Measurements from ENCODE around the gene NUP153. TPM values are rescaled to one million over a fixed set of nuclear protein-coding genes. Genes with fewer than 3 reads are reported as not detected.

Gene NUP153
- total and polyA plus RNA-seq, 4 donors = 6.2 to 50.2 (median 21.9) TPM

GRCh38 chr6:17679726-17680125, 27.0 kb downstream of the NUP153 start:
- 79 to 88% methylated on average over 8 of the region's 8 CpGs for WGBS, 2 donors
- Histone ChIP-seq H3K9me3 (ENCODE audit: control insufficient read depth in 4 of 4, insufficient read depth in 3 of 4, low read length in 3 of 4) (no peaks in the 10 kb centered on the region), H3K9ac (ENCODE audit: insufficient read depth in 1 of 2, low read length in 2 of 2) (no peak overlapping the region), H3K27me3 (ENCODE audit: control insufficient read depth in 3 of 3, insufficient read depth in 3 of 3, low read length in 2 of 3) (no peaks in the 10 kb centered on the region), H3K4me1 (ENCODE audit: control insufficient read depth in 5 of 5, insufficient read depth in 5 of 5, low read length in 5 of 5) (peaks cover 0 to 6% (median 0%) of the 10 kb centered on the region in 5 donors), H3K4me3 (no peak overlapping the region), H3K36me3 (ENCODE audit: control insufficient read depth in 4 of 4, insufficient read depth in 4 of 4, low read length in 4 of 4) (peaks cover 6 to 18% (median 11%) of the 10 kb centered on the region in 4 donors), H3K27ac (ENCODE audit: low read depth in 1 of 2, low read length in 1 of 2) (peak overlapping the region in 1 of 2 donors; percentile 40)
- peak; percentile 25 to 29 (median 29) for DNase-seq
- no peak for TF ChIP-seq CTCF (IDR thresholded peaks at IDR 0.05; ENCODE audit: control extremely low read depth, extremely low read depth)
- no peak for ATAC-seq (ENCODE audit: insufficient read depth, low FRiP score)

DNA sequence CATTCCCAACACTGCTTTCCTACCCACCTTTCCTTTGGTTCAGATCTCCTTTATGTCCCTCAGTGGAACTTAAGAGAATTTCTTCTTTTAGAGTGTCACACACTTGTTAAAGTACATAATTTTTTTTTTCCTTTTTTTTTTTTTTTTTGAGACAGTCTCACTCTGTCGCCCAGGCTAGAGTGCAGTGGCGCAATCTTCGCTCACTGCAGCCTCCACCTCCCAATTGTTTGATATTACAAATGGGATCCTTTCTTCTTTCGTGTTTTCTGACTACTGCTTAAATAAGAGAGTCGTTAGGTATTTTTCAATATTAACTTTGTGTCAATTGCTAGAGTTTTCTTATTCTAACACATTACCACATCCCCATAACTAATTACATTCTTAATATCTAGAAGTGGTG, 29.1 kb downstream of the NUP153 start:
- Histone ChIP-seq H3K4me3 (no peak overlapping the region), H3K9me3 (ENCODE audit: control insufficient read depth in 4 of 4, insufficient read depth in 3 of 4, low read length in 3 of 4) (no peaks in the 10 kb centered on the region), H3K27me3 (ENCODE audit: control insufficient read depth in 3 of 3, insufficient read depth in 3 of 3, low read length in 2 of 3) (no peaks in the 10 kb centered on the region), H3K9ac (ENCODE audit: insufficient read depth in 1 of 2, low read length in 2 of 2) (no peak overlapping the region), H3K27ac (ENCODE audit: low read depth in 1 of 2, low read length in 1 of 2) (no peak overlapping the region), H3K36me3 (ENCODE audit: control insufficient read depth in 4 of 4, insufficient read depth in 4 of 4, low read length in 4 of 4) (peaks cover 8 to 30% (median 22%) of the 10 kb centered on the region in 4 donors), H3K4me1 (ENCODE audit: control insufficient read depth in 5 of 5, insufficient read depth in 5 of 5, low read length in 5 of 5) (peaks cover 0 to 6% (median 0%) of the 10 kb centered on the region in 5 donors)
- TF ChIP-seq CTCF (IDR thresholded peaks at IDR 0.05; ENCODE audit: control extremely low read depth, extremely low read depth) = no peak
- no peak for ATAC-seq (ENCODE audit: insufficient read depth, low FRiP score)
- WGBS, 2 donors = 72 to 76% methylated on average over 5 of the region's 5 CpGs
- no peak for DNase-seq

DNA sequence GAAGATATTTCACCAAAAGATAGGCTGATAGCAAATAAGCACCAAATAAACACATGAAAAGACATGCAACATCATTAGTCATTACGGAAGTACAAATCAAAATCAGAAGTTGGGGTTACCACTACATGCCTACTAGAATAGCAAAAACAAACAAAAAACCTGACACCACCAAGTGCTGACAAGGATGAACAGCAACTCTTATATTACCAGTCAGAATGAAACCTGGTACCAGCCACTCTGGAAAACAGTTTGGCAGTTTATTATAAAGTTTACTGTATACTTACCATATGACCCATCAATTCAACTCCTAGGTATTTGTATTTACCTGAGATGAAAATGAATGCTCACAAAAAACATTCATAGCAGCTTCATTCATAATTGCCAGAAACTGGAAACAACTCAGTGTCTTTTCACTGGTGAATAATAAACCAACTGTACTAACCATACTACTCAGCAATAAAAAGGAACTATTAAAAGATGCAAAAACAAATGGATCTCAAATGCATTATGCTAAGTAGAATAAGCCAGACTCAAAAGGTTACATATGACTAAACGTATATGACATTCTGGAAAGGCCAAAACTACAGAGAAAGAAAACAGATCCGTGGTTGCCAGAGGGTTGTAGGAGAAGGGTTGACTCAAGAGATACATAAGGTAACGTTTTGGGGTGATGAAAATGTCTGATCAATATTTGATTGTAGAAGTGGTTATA, 33.0 kb downstream of the NUP153 start:
- peaks cover 0 to 3% (median 0%) of the 10 kb centered on the region in 5 donors for H3K4me1 ChIP-seq (ENCODE audit: control insufficient read depth in 5 of 5, insufficient read depth in 5 of 5, low read length in 5 of 5)
- TF ChIP-seq CTCF (IDR thresholded peaks at IDR 0.05; ENCODE audit: control extremely low read depth, extremely low read depth) = no peak
- no peak overlapping the region for H3K9ac ChIP-seq (ENCODE audit: insufficient read depth in 1 of 2, low read length in 2 of 2)
- H3K36me3 ChIP-seq (ENCODE audit: control insufficient read depth in 4 of 4, insufficient read depth in 4 of 4, low read length in 4 of 4) = peaks cover 15 to 50% (median 32%) of the 10 kb centered on the region in 4 donors
- WGBS, 2 donors = 93 to 94% methylated on average over 4 of the region's 4 CpGs
- ATAC-seq (ENCODE audit: insufficient read depth, low FRiP score) = no peak
- no peak for DNase-seq
- no peak overlapping the region for H3K4me3 ChIP-seq
- H3K9me3 ChIP-seq (ENCODE audit: control insufficient read depth in 4 of 4, insufficient read depth in 3 of 4, low read length in 3 of 4) = peaks cover 0 to 3% (median 0%) of the 10 kb centered on the region in 4 donors
- H3K27ac ChIP-seq (ENCODE audit: low read depth in 1 of 2, low read length in 1 of 2) = no peak overlapping the region
- no peaks in the 10 kb centered on the region for H3K27me3 ChIP-seq (ENCODE audit: control insufficient read depth in 3 of 3, insufficient read depth in 3 of 3, low read length in 2 of 3)

Data from lung (tissue), 12 donors.